HG03045 (cell line): Measurements from ENCODE around the gene SAV1.

Experiments
- ATAC-seq: cut with Tn5 transposase; IDR thresholded peaks from one replicate; pipeline ENCODE4 v1.9.1; 2021; ENCODE audit warnings: mild to moderate bottlenecking, moderate library complexity; ENCODE audit not compliant: unreplicated experiment

The SAV1 gene

GRCh38 chr14:50610465-50610864 is 57.6 kb downstream of the SAV1 start:
- ATAC-seq: no peak

- no peak for ATAC-seq
Measured at GRCh38 chr14:50608302-50608851, 59.7 kb downstream of the SAV1 start.

- ATAC-seq: no peak
Measured at GRCh38 chr14:50607761-50608160, 60.3 kb downstream of the SAV1 start.

GRCh38 chr14:50607181-50607580 is 60.9 kb downstream of the SAV1 start:
- no peak for ATAC-seq

GRCh38 chr14:50606468-50606867 is 61.6 kb downstream of the SAV1 start:
- ATAC-seq: no peak

- ATAC-seq: no peak
Measured at GRCh38 chr14:50605766-50606165, 62.3 kb downstream of the SAV1 start.

- no peak for ATAC-seq
Measured at GRCh38 chr14:50603565-50603964, 64.5 kb downstream of the SAV1 start.

GRCh38 chr14:50602035-50602434 is 66.1 kb downstream of the SAV1 start:
- no peak for ATAC-seq

- no peak for ATAC-seq
Measured at GRCh38 chr14:50601394-50601793, 66.7 kb downstream of the SAV1 start.

GRCh38 chr14:50600849-50601248 is 67.3 kb downstream of the SAV1 start:
- ATAC-seq: no peak

- no peak for ATAC-seq
Measured at GRCh38 chr14:50599700-50600444, 68.2 kb downstream of the SAV1 start.

GRCh38 chr14:50598765-50599164 is 69.3 kb downstream of the SAV1 start:
- no peak for ATAC-seq

GRCh38 chr14:50594577-50595316 is 73.4 kb downstream of the SAV1 start:
- no peak for ATAC-seq

- ATAC-seq: no peak
Measured at GRCh38 chr14:50590464-50590863, 77.6 kb downstream of the SAV1 start.
